ENCODE data around the gene TERT.
"Not testable (repeated sequence)": the region's sequence is repeated elsewhere in the genome, so short reads cannot be mapped to it uniquely, and the experiment has no call there.

TERT gene

DNA sequence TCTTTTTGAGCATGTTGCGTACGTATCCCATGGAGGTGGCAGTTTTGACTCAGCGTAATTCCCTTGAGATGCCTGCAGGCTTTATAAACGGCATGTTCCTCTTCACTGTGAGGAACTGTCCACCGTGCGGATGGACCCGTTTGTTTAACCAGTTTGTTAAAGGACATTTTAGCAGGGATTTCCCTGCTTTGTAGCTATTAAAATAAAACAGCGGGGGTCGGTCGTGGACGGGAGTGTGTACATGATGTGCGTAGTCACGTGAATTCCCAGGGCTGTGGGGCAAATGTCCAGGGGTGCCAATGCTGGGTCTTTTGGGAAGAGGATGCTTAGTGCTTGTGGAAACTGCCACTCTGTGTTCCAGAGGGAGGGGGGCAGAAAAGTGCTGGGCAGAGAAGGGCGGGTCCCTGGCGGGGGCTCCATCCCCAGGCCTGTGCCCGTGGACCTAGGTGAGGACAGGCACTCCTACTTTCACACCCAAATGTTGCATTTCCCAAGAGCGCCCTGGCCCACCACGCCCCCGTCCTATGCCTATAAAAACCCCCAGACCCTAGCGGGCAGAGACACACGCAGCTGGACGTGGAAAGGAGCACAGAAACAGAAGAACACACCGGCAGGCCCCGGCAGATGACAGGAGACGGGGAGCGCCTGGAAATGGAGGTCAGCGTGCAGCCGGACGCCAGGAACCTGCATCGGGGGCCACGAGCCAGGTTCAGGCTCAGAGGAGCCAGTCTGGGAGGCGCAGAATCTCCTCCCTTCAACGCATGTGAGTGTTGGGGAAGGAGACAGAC is 4.0 kb upstream of the TERT start:
- in situ Hi-C loops (cut with HindIII; ENCODE audit: low sequenced_read_pairs) = no loop called here

DNA sequence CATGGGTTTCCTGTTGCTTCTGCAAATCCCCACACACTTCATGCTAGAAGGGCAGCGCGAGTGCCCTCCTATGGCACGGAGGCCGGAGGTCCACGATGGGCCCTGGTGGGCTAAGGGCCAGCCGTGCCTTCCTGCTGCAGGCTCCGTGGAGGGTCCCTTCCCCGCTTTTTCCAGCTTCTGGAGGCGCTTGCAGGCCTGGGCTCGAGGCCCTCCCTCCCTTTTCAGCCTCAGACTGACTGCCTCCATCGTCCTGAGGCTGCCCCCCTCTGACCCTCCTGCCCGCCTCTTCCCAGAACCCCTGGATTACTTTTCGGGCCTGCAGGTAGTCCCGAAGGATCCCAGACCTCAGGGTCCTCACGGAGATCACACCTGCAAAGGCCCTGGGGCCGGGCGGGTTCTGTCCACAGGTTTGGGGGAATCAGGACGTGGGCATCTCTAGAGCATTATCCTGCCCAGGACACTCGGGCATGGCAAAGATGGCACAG is 3.2 kb upstream of the TERT start:
- in situ Hi-C loops (cut with HindIII; ENCODE audit: low sequenced_read_pairs) = no loop called here

DNA sequence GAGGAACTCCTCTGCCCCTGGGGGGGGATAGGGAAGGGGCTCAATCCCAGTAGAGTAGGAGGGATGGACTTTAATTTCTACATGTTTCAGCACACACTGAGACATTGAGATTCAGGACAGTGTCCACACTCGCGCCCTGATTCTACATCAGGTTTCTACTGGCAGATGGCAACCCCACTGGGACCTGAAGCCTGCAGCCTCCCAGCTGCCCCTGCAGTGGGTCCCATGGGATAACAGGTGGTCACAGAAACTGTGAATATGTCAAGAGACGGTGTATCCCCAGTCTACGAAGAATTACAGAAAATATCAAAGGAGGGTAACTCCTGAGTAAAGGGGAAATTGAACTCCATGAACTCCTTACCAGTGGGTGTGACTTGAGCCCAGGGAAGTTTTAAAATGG is 2.4 kb upstream of the TERT start:
- in situ Hi-C loops (cut with HindIII; ENCODE audit: low sequenced_read_pairs) = no loop called here

DNA sequence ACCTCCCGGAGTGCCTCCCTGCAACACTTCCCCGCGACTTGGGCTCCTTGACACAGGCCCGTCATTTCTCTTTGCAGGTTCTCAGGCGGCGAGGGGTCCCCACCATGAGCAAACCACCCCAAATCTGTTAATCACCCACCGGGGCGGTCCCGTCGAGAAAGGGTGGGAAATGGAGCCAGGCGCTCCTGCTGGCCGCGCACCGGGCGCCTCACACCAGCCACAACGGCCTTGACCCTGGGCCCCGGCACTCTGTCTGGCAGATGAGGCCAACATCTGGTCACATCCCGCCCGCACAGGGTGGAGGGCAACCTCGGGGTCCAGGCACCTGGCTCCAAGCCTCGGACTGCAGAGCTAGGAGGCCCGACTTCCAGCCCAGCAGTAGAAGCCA is 776 bp upstream of the TERT start:
- in situ Hi-C loops (cut with HindIII; ENCODE audit: low sequenced_read_pairs) = no loop called here

DNA sequence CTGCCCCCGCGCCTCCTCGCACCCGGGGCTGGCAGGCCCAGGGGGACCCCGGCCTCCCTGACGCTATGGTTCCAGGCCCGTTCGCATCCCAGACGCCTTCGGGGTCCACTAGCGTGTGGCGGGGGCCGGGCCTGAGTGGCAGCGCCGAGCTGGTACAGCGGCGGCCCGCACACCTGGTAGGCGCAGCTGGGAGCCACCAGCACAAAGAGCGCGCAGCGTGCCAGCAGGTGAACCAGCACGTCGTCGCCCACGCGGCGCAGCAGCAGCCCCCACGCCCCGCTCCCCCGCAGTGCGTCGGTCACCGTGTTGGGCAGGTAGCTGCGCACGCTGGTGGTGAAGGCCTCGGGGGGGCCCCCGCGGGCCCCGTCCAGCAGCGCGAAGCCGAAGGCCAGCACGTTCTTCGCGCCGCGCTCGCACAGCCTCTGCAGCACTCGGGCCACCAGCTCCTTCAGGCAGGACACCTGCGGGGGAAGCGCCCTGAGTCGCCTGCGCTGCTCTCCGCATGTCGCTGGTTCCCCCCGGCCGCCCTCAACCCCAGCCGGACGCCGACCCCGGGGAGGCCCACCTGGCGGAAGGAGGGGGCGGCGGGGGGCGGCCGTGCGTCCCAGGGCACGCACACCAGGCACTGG is 548 bp downstream of the TERT start:
- in situ Hi-C loops (cut with HindIII; ENCODE audit: low sequenced_read_pairs) = no loop called here

DNA sequence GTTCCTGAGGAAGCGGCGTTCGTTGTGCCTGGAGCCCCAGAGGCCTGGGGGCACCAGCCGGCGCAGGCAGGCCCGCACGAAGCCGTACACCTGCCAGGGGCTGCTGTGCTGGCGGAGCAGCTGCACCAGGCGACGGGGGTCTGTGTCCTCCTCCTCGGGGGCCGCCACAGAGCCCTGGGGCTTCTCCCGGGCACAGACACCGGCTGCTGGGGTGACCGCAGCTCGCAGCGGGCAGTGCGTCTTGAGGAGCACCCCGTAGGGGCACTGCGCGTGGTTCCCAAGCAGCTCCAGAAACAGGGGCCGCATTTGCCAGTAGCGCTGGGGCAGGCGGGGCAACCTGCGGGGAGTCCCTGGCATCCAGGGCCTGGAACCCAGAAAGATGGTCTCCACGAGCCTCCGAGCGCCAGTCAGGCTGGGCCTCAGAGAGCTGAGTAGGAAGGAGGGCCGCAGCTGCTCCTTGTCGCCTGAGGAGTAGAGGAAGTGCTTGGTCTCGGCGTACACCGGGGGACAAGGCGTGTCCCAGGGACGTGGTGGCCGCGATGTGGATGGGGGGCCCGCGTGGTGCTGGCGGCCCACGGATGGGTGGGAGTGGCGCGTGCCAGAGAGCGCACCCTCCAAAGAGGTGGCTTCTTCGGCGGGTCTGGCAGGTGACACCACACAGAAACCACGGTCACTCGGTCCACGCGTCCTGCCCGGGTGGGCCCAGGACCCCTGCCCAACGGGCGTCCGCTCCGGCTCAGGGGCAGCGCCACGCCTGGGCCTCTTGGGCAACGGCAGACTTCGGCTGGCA is 1.3 kb downstream of the TERT start:
- in situ Hi-C loops (cut with HindIII; ENCODE audit: low sequenced_read_pairs) = no loop called here

DNA sequence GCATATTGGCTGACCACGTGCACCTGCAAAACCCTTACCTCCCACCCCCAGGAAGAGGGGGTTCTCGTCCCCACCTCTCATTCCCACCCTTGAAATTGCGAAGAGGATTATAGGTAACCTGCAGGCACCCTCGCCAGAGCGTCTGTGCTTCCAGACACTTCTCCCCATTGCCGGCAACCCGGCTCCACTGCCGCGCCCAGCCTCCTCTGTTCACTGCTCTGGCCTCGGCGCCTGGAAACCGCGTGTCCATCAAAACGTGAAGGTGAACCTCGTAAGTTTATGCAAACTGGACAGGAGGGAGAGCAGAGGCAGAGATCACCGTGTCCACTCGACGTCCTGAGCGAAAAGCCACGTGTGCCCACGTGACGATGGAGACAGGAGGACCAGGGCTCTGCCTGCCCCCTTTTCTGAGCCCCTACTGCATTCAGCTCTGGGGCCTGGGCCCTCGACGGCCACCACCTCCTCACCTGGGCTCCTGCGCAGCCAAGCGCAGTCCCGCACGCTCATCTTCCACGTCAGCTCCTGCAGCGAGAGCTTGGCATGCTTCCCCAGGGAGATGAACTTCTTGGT is 1.9 kb downstream of the TERT start:
- in situ Hi-C loops (cut with HindIII; ENCODE audit: low sequenced_read_pairs) = no loop called here

DNA sequence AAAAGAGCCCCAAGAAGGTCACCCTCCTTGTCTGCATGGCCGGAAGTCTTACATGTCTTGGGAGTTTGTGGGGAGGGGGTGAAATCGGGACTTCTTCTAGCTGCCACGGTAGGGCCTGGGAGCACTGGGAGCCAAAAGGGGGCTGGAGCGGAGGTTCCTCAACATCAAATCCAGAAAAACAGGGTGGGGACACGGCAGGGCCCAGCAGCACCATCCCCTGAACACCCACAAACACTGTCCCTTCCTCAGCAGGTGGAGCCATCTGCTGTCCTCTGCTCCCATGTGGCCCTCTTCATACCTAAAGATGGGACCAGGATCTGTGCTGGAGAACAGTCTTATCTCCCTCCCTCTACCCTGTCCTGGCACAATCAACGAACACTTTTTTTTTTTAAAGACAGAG is 2.7 kb downstream of the TERT start:
- in situ Hi-C loops (cut with HindIII; ENCODE audit: low sequenced_read_pairs) = no loop called here

DNA sequence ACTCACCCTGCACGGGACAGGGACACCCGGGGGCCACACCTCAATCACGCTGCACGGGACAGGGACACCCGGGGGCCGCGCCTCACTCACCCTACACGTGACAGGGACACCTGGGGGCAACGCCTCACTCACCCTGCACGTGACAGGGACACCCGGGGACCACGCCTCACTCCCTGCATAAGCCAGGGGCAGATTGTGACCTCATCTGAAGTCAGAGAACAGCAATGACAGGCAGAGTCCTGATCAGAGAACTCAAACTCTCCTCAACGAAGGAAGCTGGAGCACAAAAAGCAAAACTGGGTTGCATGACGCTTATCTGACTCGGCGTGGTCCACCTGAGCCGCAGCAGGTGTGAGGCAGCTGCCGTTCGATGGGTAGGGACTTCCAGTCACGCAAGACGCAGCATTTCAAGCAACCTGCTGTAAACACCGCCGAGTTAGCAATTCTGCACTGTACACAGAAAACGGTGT is 3.2 kb downstream of the TERT start:
- in situ Hi-C loops (cut with HindIII; ENCODE audit: low sequenced_read_pairs) = no loop called here

DNA sequence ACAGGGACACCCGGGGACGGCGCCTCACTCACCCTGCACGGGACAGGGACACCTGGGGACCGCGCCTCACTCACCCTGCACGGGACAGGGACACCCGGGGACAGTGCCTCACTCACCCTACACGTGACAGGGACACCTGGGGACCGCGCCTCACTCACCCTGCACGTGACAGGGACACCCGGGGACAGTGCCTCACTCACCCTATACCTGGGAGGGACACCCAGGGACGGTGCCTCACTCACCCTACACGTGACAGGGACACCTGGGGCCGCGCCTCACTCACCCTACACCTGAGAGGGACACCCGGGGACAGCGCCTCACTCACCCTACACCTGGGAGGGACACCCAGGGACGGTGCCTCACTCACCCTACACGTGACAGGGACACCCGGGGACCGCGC is 3.9 kb downstream of the TERT start:
- in situ Hi-C loops (cut with HindIII; ENCODE audit: low sequenced_read_pairs) = not testable (repeated sequence)

DNA sequence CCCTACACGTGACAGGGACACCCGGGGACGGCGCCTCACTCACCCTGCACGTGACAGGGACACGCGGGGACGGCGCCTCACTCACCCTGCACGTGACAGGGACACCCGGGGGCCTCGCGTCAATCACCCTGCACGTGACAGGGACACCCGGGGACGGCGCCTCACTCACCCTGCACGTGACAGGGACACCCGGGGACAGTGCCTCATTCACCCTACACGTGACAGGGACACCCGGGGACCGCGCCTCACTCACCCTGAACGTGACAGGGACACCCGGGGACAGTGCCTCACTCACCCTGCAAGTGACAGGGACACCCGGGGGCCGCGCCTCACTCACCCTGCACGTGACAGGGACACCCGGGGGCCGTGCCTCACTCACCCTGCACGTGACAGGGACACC is 5.3 kb downstream of the TERT start:
- in situ Hi-C loops (cut with HindIII; ENCODE audit: low sequenced_read_pairs) = not testable (repeated sequence)

DNA sequence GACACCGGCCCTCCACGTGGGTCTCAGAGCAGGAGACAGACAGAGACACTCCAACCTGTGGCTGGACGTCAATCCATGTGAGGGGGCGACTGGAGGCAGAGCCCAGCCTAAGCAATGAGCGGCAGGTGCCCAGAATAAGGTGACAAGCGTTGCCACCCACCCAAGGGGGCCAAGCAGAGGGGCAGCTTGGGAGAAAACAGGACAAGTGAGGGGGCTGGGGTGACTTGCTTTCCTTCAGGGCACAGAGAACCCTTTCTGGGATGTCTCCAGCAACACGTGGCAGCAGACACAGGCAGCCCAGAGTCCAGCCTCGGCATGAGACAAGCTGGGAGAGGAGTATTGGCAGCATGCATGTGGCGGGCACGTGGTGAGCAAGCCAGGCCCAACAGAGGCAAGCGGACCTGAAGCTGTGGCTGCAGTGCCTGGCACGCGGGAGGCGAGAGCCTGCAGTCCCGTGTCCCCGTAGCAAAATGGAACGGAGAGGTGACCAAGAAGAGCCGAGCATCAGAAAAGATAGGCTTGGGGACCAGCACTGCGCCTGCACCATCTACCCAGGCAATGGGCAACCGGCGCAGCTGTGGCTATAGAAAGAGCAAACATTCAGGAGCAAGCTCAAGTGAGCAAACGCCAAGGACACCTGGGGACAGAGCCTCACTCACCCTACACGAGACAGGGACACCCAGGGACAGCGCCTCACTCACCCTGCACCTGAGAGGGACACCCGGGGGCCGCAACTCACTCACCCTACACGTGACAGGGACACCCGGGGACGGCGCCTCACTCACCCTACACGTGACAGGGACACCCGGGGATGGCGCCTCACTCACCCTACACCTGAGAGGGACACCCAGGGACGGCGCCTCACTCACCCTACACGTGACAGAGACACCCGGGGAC is 6.2 kb downstream of the TERT start:
- in situ Hi-C loops (cut with HindIII; ENCODE audit: low sequenced_read_pairs) = no loop called here

DNA sequence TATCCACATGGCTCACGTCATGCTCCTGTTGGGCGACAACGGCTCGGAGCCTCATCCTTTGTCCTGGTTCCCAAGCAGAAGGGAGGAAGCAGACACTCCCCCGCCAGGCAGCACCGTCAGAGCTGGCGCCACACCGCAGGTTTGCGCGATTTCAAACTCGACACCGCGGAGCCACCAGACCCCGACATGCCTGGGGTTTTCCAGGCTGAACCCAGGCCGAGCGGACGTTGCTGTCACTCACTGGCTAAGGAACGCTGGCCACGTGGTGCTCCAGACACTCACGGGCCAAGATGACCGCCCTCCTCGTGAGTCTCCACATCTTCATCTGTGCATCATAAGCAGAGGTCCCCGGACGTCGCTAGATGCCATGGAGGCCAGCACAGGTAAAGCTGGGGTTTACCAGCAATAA is 9.0 kb downstream of the TERT start:
- in situ Hi-C loops (cut with HindIII; ENCODE audit: low sequenced_read_pairs) = no loop called here

DNA sequence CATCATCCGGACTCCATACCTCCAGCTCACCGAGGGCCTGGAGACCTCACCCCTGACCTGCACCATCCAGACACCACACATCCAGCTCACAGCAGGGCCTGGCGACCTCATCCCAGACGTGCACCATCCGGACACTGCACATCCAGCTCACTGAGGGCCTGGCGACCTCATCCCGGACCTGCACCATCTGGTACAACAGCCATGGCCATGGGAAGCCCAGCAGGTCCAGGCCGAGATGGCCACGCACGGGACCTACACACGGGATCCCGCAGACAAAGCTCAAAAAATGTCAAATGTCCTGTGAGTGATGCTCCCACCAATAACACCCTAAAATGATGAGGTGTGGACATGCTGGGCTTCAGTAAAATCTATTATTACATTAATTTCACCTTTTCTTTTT is 9.7 kb downstream of the TERT start:
- in situ Hi-C loops (cut with HindIII; ENCODE audit: low sequenced_read_pairs) = no loop called here

DNA sequence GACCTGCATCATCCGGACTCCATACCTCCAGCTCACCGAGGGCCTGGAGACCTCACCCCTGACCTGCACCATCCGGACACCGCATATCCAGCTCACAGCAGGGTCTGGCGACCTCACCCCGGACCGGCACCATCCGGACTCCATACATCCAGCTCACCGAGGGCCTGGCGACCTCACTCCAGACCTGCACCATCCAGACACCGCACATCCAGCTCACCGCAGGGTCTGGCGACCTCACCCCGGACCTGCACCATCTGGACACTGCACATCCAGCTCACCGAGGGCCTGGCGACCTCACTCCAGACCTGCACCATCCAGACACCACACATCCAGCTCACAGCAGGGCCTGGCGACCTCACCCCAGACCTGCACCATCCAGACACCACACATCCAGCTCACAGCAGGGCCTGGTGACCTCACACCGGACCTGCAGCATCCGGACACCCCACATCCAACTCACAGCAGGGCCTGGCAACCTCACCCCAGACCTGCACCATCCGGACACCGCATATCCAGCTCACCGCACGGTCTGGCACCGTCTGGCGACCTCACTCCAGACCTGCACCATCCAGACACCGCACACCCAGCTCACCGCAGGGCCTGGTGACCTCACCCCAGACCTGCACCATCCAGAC is 10.4 kb downstream of the TERT start:
- in situ Hi-C loops (cut with HindIII; ENCODE audit: low sequenced_read_pairs) = not testable (repeated sequence)

DNA sequence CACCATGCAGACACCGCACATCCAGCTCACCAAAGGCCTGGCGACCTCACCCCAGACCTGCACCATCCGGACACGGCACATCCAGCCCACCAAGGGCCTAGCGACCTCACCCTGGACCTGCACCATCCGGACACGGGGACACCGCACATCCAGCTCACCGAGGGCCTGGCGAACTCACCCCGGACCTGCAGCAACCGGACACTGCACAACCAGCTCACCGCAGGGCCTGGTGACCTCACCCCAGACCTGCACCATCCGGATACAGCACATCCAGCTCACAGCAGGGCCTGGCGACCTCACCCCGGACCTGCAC is 11.2 kb downstream of the TERT start:
- in situ Hi-C loops (cut with HindIII; ENCODE audit: low sequenced_read_pairs) = not testable (repeated sequence)

DNA sequence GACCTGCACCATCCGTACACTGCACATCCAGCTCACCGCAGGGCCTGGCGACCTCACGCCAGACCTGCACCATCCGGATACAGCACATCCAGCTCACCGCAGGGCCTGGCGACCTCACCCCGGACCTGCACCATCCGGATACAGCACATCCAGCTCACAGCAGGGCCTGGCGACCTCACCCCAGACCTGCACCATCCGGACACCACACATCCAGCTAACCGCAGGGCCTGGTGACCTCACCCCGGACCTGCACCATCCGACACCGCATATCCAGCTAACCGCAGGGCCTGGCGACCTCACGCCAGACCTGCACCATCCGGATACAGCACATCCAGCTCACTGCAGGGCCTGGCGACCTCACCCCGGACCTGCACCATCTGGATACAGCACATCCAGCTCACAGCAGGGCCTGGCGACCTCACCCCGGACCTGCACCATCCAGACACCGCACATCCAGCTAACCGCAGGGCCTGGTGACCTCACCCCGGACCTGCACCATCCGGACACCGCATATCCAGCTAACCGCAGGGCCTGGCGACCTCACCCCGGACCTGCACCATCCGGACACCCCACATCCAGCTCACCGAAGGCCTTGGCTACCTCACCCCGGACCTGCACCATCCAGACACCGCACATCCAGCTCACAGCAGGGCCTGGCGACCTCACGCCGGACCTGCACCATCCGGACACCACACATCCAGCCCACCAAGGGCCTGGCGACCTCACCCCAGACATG is 11.7 kb downstream of the TERT start:
- in situ Hi-C loops (cut with HindIII; ENCODE audit: low sequenced_read_pairs) = not testable (repeated sequence)

DNA sequence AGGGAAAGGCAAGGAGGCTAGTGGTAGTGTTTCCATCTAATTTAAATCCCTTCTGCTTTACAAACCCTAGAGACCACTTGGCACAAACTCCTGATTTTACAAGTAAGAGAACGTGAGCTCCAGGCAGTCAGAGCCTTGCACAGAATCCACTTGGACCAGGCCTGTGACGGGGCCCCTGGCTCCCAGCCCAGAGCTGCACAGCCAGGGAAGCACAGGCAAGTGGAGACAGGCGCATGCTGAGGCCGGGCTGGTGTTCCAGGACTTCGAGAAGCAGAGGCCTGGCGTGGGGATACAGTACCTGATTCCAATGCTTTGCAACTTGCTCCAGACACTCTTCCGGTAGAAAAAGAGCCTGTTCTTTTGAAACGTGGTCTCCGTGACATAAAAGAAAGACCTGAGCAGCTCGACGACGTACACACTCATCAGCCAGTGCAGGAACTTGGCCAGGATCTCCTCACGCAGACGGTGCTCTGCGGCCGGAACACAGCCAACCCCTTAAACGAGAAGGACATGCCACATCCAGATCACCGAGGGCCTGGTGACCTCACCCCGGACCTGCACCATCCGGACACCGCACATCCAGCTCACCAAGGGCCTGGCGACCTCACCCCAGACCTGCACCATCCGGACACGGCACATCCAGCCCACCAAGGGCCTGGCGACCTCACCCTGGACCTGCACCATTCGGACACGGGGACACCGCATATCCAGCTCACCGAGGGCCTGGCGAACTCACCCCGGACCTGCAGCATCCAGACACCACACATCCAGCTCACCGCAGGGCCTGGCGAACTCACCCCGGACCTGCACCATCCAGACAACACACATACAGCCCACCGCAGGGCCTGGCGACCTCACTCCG is 12.5 kb downstream of the TERT start:
- in situ Hi-C loops (cut with HindIII; ENCODE audit: low sequenced_read_pairs) = no loop called here
